Endothelial cell of umbilical vein (primary cell): ENCODE measurements around the gene CYTH1. TPM values are rescaled to one million over a fixed set of nuclear protein-coding genes. Genes with fewer than 3 reads are reported as not detected.

Source experiments
- BruUV-seq: library from RNA; stranded (reverse); fragments of 400-500 nt; replicated peaks from 2 replicates; lab custom pipeline; 2021; lab: Mats Ljungman, UMichigan
- CTCF ChIA-PET: fragments of 300-600, 350-600 bp; sonication (Branson Sonifier 250); formaldehyde crosslinking; loops from one replicate; lab custom pipeline; 2021; ENCODE audit warnings: antibody characterized with exemption, inconsistent platforms; lab: Charles Lee
- POLR2A ChIA-PET: fragments of 300-600, 350-600 bp; sonication (Branson Sonifier 250); formaldehyde crosslinking; loops from one replicate; lab custom pipeline; 2021; ENCODE audit warnings: antibody characterized with exemption, inconsistent platforms; lab: Charles Lee
- DNase-seq: peaks from one replicate; pipeline ENCODE4 v3.0.0-alpha.2; 2011; ENCODE audit warnings: low read depth, low spot score
- FAIRE-seq: peaks from 2 replicates; lab custom pipeline; 2011; peaks lifted over from hg19 to GRCh38; lab: Jason Lieb, UNC
- H2AFZ ChIP-seq: 2 replicates; pipeline ENCODE4 v1.6.0; 2012; ENCODE audit warnings: low read depth, low read length, control low read depth, inconsistent platforms
- H3K27ac ChIP-seq: 2 replicates; pipeline ENCODE4 v1.5.1; 2011; ENCODE audit warnings: low read depth, mild to moderate bottlenecking, control low read depth, low read length, moderate library complexity; ENCODE audit not compliant: insufficient read depth
- H3K27me3 ChIP-seq, 2 experiments: 2 replicates each; pipeline versions ENCODE4 v1.6.0 to v1.6.1; 2011; ENCODE audit warnings: low read length in 2 of 2, mixed read lengths in 1 of 2; ENCODE audit not compliant: control insufficient read depth in 2 of 2, insufficient read depth in 2 of 2
- H3K36me3 ChIP-seq, 2 experiments: 2 replicates in 1 of 2; 3 replicates in 1 of 2; pipeline ENCODE4 v1.5.1; 2011; ENCODE audit warnings: low read length in 2 of 2, mild to moderate bottlenecking in 1 of 2, moderate library complexity in 1 of 2; ENCODE audit not compliant: control insufficient read depth in 2 of 2, insufficient read depth in 2 of 2; ENCODE audit errors: extremely low read depth in 1 of 2
- H3K4me1 ChIP-seq: 3 replicates; pipeline ENCODE4 v1.5.1; 2011; ENCODE audit warnings: mild to moderate bottlenecking, low read length; ENCODE audit not compliant: control insufficient read depth, insufficient read depth; ENCODE audit errors: extremely low read depth
- H3K4me2 ChIP-seq: 2 replicates; pipeline ENCODE4 v1.6.1; 2011; ENCODE audit warnings: low read length, control low read depth, mixed read lengths; ENCODE audit not compliant: insufficient read depth
- H3K4me3 ChIP-seq, 3 experiments: fragments of 200-600 bp in 1 of 3; sonication (generic), shearing (Covaris generic) in 1 of 3; replicated peaks in 1 of 3; 2 replicates each; pipeline ENCODE4 v1.5.1; 2011 to 2016; ENCODE audit warnings: control low read depth in 3 of 3, low read length in 3 of 3, mild to moderate bottlenecking in 2 of 3, inconsistent platforms in 1 of 3, low read depth in 1 of 3, moderate library complexity in 1 of 3; ENCODE audit not compliant: insufficient read depth in 1 of 3
- H3K79me2 ChIP-seq: 2 replicates; pipeline ENCODE4 v1.6.0; 2012; ENCODE audit warnings: low read length, inconsistent platforms; ENCODE audit not compliant: control insufficient read depth, insufficient read depth
- H3K9ac ChIP-seq: replicated peaks from 2 replicates; pipeline ENCODE3; 2011; ENCODE audit warnings: low read length, control low read depth; ENCODE audit not compliant: insufficient read depth; ENCODE audit errors: extremely low read depth
- H3K9me1 ChIP-seq: replicated peaks from 3 replicates; pipeline ENCODE4 v1.6.0; 2011; ENCODE audit warnings: mild to moderate bottlenecking, low read length; ENCODE audit not compliant: control insufficient read depth, insufficient read depth; ENCODE audit errors: extremely low read depth
- H3K9me3 ChIP-seq: replicated peaks from 2 replicates; pipeline ENCODE4 v1.5.1; 2012; ENCODE audit warnings: low read length, inconsistent platforms; ENCODE audit not compliant: control insufficient read depth, insufficient read depth
- H4K20me1 ChIP-seq: replicated peaks from 2 replicates; pipeline ENCODE3; 2011; ENCODE audit warnings: mild to moderate bottlenecking, low read length; ENCODE audit not compliant: control insufficient read depth, insufficient read depth; ENCODE audit errors: extremely low read depth
- CTCF ChIP-seq, 2 donors: IDR thresholded peaks; 1 replicate in 1 of 2; 2 replicates in 1 of 2; pipeline ENCODE4 v1.5.1; 2011; ENCODE audit warnings: low read length in 2 of 2, mild to moderate bottlenecking in 2 of 2, moderate library complexity in 2 of 2, control low read depth in 1 of 2, inconsistent platforms in 1 of 2, low read depth in 1 of 2; ENCODE audit not compliant: insufficient read depth in 1 of 2; ENCODE audit errors: extremely low read depth in 1 of 2
- EZH2 ChIP-seq: IDR thresholded peaks from 2 replicates; pipeline ENCODE4 v1.6.1; 2012; ENCODE audit warnings: borderline replicate concordance, low read depth, mild to moderate bottlenecking, moderate library complexity, low read length, inconsistent platforms; ENCODE audit not compliant: severe bottlenecking
- FOS ChIP-seq: IDR thresholded peaks from 2 replicates; pipeline ENCODE4 v1.6.1; 2011; ENCODE audit warnings: mild to moderate bottlenecking, low read length, moderate library complexity, borderline replicate concordance; ENCODE audit not compliant: insufficient read depth
- GATA2 ChIP-seq: IDR thresholded peaks from 2 replicates; pipeline ENCODE4 v1.7.0; 2011; ENCODE audit warnings: low read depth, mild to moderate bottlenecking, moderate library complexity, mixed read lengths, low read length; ENCODE audit not compliant: insufficient read length, insufficient read depth
- POLR2A ChIP-seq: IDR thresholded peaks from 2 replicates; pipeline ENCODE4 v1.6.1; 2012; ENCODE audit warnings: low read depth, mild to moderate bottlenecking, control low read depth, low read length
- POLR2AphosphoS5 ChIP-seq: IDR thresholded peaks from 2 replicates; pipeline ENCODE4 v1.6.1; 2012; ENCODE audit warnings: low read depth, mild to moderate bottlenecking, control low read depth, low read length, moderate library complexity; ENCODE audit not compliant: insufficient read depth
- dilution Hi-C: fragments of 300-500 bp; cut with MboI; formaldehyde crosslinking; loops from one replicate; pipeline ENCODE4 v1.15.0; 2019; ENCODE audit warnings: low sequenced_read_pairs; ENCODE audit not compliant: extremely low pct_ligation_motif_present
- intact Hi-C: fragments of 100-400 bp; cut with micrococcal nuclease; formaldehyde crosslinking; loops from one replicate; pipeline ENCODE4 v1.10.0; 2022
- polyA plus RNA-seq, 4 experiments: library from polyadenylated mRNA; depleted of rRNA in 3 of 4; stranded (reverse) in 3 of 4; unstranded in 1 of 4; fragments of >200 nt; gene quantifications; 2 replicates each; pipeline versions ENCODE4 v1.2.1 to v1.2.3, GENCODE V29; 2011 to 2012; ENCODE audit warnings: missing spikeins in 1 of 4
- total RNA-seq: library from RNA; stranded (reverse); gene quantifications from 2 replicates; pipeline ENCODE4 v1.2.3, GENCODE V29; 2021

CYTH1 gene
- total and polyA plus RNA-seq, 2 donors (not counting 3 experiments of a cell fraction or from before 2014, with no cell fraction given), result 35.9 to 49.9 TPM

GRCh38 chr17:78708510-78708973 is 73.5 kb downstream of the CYTH1 start:
- dilution Hi-C loops, result no loop called here
- Histone ChIP-seq H3K36me3 (peaks cover 0 to 6% of the 10 kb centered on the region in 2 experiments), H2AFZ (no peak overlapping the region), H4K20me1 (no peaks in the 10 kb centered on the region), H3K27ac (no peak overlapping the region), H3K4me3 (no peak overlapping the region), H3K9me3 (no peaks in the 10 kb centered on the region), H3K9ac (no peak overlapping the region), H3K27me3 (no peaks in the 10 kb centered on the region), H3K79me2 (peaks cover 10% of the 10 kb centered on the region), H3K4me1 (peaks cover 16% of the 10 kb centered on the region), H3K9me1 (no peaks in the 10 kb centered on the region), H3K4me2 (no peak overlapping the region)
- DNase-seq (peak; percentile 72), FAIRE-seq (peak; percentile 63)
- ChIA-PET POLR2A (no interaction called here), CTCF (interaction anchor here (0.5 to 4.4 kb wide), 27 partner anchors 8 to 334 kb away, joined by 3 to 94 read pairs (median 3); no protein-coding TSS in a partner anchor)
- TF ChIP-seq POLR2AphosphoS5 (peak; percentile 46), CTCF (IDR thresholded peaks at IDR 0.05; ENCODE audit: extremely low read depth in 1 of 2, insufficient read depth in 1 of 2, low read depth in 1 of 2, low read length in 2 of 2) (peak; percentile 87 to 90), FOS (no peak), EZH2 (no peak), POLR2A (no peak), GATA2 (no peak)
- no TSS peak for BruUV-seq
- intact Hi-C loops, result loop anchor here (1.0 to 10.0 kb wide), 5 partner anchors 37 to 454 kb away; partner anchors contain the start of gene SOCS3
